HEK293 (cell line): ENCODE data around the gene VRK1.

Source experiments
- KLF16 ChIP-seq: fragments of 450-650 bp; formaldehyde crosslinking; IDR thresholded peaks from 2 replicates; pipeline ENCODE4 v1.5.1; 2017; ENCODE audit warnings: missing biosample characterization, missing genetic modification characterization
- MYNN ChIP-seq: fragments of 450-650 bp; formaldehyde crosslinking; IDR thresholded peaks from 2 replicates; pipeline ENCODE4 v1.5.1; 2016; ENCODE audit warnings: missing biosample characterization, missing genetic modification characterization, borderline replicate concordance
- ZBTB7A ChIP-seq: fragments of 450-650 bp; formaldehyde crosslinking; IDR thresholded peaks from 2 replicates; pipeline ENCODE4 v1.5.1; 2016; ENCODE audit warnings: low read depth, missing biosample characterization, missing genetic modification characterization
- ZEB2 ChIP-seq: fragments of 450-650 bp; formaldehyde crosslinking; IDR thresholded peaks from 2 replicates; pipeline ENCODE4 v1.5.1; 2016; ENCODE audit warnings: missing biosample characterization, missing genetic modification characterization
- ZNF132 ChIP-seq: fragments of 450-650 bp; formaldehyde crosslinking; IDR thresholded peaks from 2 replicates; pipeline ENCODE4 v1.5.1; 2017; ENCODE audit warnings: missing biosample characterization, missing genetic modification characterization, borderline replicate concordance
- ZNF677 ChIP-seq: fragments of 450-650 bp; IDR thresholded peaks from 2 replicates; pipeline ENCODE4 v1.5.0; 2018; ENCODE audit warnings: missing biosample characterization, mild to moderate bottlenecking, missing genetic modification characterization, moderate library complexity
- ZNF747 ChIP-seq: fragments of 450-650 bp; formaldehyde crosslinking; IDR thresholded peaks from 2 replicates; pipeline ENCODE4 v1.5.1; 2016; ENCODE audit warnings: missing biosample characterization, missing genetic modification characterization
- TF ChIP-seq, protein P1 (sequence below): fragments of 450-650 bp; formaldehyde crosslinking; IDR thresholded peaks from 2 replicates; pipeline ENCODE4 v1.5.1; 2016; ENCODE audit warnings: missing biosample characterization, missing genetic modification characterization
- TF ChIP-seq, protein P2 (sequence below): fragments of 450-650 bp; formaldehyde crosslinking; IDR thresholded peaks from 2 replicates; pipeline ENCODE4 v1.5.1; 2017; ENCODE audit warnings: missing biosample characterization, missing genetic modification characterization
- TF ChIP-seq, protein P3 (sequence below): fragments of 450-650 bp; formaldehyde crosslinking; IDR thresholded peaks from 2 replicates; pipeline ENCODE4 v1.5.1; 2016; ENCODE audit warnings: missing biosample characterization, missing genetic modification characterization

DNA sequence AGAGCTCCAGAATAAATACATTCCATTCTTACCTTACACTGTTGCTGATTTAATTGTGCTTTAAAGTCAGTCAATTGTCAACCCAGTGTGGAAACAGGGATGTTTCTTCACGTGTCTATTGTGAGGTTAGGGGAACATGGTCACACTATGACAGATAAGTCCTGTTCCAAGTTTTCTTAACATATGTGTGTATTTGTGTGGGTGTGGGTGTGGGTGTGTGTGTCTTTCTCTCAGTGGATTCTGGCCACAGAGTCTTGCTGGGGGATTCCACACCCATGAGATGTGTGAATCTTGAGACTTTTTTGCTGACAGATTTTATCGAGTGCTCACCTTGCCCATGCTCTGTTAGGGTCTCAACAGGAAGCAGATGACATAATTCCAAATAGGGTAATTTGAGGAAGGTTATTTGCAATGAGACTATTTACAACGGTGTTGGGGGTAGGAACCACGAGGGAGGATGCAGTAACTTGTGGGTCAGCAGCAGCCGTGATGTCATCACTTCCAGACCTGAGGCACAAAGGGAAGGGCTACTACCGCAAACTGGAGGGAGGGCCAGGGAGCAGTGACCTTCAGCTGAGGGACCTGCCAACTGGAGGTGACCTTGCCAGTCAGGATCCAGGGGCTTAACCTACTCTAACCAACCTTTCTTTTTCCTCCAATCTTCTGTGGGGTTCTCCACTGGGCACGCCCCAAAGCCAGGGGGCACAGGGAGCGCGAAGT is 1.9 kb upstream of the VRK1 start:
- TF ChIP-seq, protein P1, sequence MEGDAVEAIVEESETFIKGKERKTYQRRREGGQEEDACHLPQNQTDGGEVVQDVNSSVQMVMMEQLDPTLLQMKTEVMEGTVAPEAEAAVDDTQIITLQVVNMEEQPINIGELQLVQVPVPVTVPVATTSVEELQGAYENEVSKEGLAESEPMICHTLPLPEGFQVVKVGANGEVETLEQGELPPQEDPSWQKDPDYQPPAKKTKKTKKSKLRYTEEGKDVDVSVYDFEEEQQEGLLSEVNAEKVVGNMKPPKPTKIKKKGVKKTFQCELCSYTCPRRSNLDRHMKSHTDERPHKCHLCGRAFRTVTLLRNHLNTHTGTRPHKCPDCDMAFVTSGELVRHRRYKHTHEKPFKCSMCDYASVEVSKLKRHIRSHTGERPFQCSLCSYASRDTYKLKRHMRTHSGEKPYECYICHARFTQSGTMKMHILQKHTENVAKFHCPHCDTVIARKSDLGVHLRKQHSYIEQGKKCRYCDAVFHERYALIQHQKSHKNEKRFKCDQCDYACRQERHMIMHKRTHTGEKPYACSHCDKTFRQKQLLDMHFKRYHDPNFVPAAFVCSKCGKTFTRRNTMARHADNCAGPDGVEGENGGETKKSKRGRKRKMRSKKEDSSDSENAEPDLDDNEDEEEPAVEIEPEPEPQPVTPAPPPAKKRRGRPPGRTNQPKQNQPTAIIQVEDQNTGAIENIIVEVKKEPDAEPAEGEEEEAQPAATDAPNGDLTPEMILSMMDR = no peak
- TF ChIP-seq ZEB2 = no peak
- TF ChIP-seq ZBTB7A (tag by site-specific recombination) = no peak
- TF ChIP-seq ZNF132 (tag by site-specific recombination) = no peak
- TF ChIP-seq, protein P2, sequence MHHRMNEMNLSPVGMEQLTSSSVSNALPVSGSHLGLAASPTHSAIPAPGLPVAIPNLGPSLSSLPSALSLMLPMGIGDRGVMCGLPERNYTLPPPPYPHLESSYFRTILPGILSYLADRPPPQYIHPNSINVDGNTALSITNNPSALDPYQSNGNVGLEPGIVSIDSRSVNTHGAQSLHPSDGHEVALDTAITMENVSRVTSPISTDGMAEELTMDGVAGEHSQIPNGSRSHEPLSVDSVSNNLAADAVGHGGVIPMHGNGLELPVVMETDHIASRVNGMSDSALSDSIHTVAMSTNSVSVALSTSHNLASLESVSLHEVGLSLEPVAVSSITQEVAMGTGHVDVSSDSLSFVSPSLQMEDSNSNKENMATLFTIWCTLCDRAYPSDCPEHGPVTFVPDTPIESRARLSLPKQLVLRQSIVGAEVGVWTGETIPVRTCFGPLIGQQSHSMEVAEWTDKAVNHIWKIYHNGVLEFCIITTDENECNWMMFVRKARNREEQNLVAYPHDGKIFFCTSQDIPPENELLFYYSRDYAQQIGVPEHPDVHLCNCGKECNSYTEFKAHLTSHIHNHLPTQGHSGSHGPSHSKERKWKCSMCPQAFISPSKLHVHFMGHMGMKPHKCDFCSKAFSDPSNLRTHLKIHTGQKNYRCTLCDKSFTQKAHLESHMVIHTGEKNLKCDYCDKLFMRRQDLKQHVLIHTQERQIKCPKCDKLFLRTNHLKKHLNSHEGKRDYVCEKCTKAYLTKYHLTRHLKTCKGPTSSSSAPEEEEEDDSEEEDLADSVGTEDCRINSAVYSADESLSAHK = no peak
- no peak for TF ChIP-seq ZNF747 (tag by site-specific recombination)
- TF ChIP-seq KLF16 (tag by site-specific recombination) = no peak
- TF ChIP-seq, protein P3, sequence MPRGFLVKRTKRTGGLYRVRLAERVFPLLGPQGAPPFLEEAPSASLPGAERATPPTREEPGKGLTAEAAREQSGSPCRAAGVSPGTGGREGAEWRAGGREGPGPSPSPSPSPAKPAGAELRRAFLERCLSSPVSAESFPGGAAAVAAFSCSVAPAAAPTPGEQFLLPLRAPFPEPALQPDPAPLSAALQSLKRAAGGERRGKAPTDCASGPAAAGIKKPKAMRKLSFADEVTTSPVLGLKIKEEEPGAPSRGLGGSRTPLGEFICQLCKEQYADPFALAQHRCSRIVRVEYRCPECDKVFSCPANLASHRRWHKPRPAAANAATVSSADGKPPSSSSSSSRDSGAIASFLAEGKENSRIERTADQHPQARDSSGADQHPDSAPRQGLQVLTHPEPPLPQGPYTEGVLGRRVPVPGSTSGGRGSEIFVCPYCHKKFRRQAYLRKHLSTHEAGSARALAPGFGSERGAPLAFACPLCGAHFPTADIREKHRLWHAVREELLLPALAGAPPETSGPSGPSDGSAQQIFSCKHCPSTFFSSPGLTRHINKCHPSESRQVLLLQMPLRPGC (tag by site-specific recombination) = no peak
- TF ChIP-seq MYNN (tag by site-specific recombination) = no peak
- no peak for TF ChIP-seq ZNF677 (tag by site-specific recombination)
